Kidney capillary endothelial cell (primary cell): Measurements from ENCODE around the gene CNTF.

ENCODE experiments used
- DNase-seq: peaks from one replicate; pipeline ENCODE4 v3.0.0-alpha.2; 2018; ENCODE audit warnings: low spot score

The CNTF gene

GRCh38 chr11:58641803-58642581 lies 19.5 kb downstream of the CNTF start:
- no peak for DNase-seq

DNA sequence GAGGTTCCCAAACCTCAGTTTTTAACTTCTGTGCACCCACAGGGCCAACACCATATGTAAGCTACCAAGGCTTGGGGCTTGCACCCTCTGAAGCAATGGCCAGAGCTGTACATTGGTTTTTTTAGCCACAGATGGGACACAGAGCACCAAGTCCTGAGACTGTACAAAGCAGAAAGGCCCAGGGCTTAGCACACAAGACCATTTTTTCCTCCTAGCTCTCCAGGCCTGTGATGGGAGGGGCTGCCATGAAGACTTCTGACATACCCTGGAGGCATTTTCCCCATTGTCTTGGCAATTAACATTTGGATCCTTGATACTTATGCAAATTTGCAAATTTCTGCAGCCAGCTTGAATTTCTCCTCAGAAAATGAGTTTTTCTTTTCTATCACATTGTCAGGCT lies 23.4 kb downstream of the CNTF start:
- DNase-seq: no peak

GRCh38 chr11:58647141-58647699 lies 24.8 kb downstream of the CNTF start:
- DNase-seq: no peak

DNA sequence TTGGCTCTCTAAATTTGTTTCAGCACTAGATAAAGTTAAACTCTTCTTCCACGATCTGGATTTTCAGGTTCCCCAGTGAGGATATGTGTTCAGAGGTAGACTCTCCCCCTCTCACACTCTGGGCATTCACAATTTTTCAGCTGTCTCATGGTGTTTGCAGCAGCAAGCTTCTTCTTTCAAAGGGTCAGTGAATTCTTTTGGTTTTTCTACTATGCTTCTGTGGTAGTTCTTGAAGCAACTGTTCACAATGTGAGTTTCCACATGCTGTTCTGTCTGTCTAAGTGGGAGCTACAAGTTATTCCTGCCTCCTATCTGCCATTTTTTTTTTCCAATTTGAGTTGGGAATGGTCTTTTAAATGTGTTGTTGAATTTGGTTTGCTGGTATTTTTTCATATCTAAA lies 25.4 kb downstream of the CNTF start:
- DNase-seq: no peak

GRCh38 chr11:58649623-58650022 lies 27.2 kb downstream of the CNTF start:
- DNase-seq: no peak

GRCh38 chr11:58650496-58650895 lies 28.0 kb downstream of the CNTF start:
- no peak for DNase-seq

- no peak for DNase-seq
Measured at GRCh38 chr11:58652726-58653280, 30.3 kb downstream of the CNTF start.

GRCh38 chr11:58654079-58654907 lies 31.8 kb downstream of the CNTF start:
- peak; percentile 69 for DNase-seq

DNA sequence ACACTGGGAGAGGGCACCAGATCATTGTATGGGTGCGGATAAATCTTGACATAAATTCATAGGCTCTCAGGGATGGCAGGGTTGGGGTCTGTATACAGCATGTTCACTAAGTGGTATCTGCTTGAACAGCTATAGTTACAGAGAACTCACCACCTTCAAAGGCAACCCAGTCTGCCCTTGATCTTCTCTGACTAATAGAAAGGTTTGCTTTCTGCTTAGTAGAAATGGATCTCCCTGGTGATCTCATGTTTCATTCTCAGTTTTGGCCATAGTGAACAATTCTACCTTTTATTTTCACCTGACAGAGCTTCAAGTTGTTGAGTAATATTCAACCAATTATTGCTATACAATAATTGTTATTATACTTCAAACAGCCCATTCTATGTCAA lies 32.4 kb downstream of the CNTF start:
- DNase-seq: no peak

DNA sequence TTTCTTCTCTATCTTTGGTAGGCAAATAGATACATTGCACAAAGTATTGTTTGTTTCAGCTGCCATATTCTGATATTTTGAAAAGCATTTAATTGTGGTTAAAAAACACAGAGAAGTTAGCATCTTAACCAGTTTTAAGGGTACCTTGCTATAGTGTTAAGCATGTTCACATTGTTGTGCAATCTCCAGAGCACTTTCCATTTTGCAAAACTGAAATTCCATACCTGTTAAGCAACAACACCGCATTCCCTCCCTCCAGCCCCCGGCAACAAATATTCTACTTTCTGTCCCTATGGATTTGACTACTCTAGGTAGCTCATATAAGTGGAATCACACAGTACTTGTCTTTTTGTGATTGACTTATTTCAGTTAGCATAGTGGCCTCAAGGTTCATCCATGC lies 33.9 kb downstream of the CNTF start:
- DNase-seq: no peak

DNA sequence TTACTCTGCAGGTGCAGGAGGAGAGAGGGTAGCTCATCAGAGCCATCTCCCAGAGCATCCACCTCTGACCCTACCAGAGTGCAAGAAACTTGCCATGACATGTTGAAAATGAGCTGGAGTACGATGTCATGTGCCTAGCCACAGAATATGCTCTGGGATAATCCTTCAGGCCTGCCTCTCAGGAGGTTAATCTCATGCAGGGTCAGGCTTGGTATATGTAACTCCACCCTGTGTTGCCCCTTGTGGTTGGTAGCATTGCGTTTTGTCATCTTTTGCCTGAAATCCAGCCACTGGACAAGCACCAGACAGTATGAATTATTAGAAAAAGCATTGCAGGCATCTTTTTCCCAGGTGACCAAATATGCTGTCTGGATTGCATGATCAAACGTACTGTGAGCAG lies 36.2 kb downstream of the CNTF start:
- no peak for DNase-seq

DNA sequence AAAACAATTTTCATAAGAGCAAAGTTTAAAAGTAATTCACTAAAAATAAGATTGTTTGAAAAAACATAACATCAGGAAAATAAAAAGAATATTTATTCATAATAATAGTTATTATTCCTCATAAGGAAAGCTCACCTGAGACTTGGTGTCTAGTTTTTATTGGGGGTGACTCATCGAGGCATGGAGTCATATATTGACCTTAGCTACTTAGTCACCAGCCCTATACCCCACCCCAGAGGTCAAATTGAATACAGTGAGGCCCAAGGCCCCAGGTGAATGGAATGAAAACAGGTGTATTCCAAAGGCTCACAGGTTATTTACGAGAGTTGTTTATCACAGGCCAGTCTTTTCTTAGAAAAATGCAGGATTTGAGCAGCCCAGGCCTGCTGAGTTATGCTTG lies 36.9 kb downstream of the CNTF start:
- DNase-seq: no peak

- no peak for DNase-seq
Measured at GRCh38 chr11:58659910-58660570, 37.6 kb downstream of the CNTF start.

DNA sequence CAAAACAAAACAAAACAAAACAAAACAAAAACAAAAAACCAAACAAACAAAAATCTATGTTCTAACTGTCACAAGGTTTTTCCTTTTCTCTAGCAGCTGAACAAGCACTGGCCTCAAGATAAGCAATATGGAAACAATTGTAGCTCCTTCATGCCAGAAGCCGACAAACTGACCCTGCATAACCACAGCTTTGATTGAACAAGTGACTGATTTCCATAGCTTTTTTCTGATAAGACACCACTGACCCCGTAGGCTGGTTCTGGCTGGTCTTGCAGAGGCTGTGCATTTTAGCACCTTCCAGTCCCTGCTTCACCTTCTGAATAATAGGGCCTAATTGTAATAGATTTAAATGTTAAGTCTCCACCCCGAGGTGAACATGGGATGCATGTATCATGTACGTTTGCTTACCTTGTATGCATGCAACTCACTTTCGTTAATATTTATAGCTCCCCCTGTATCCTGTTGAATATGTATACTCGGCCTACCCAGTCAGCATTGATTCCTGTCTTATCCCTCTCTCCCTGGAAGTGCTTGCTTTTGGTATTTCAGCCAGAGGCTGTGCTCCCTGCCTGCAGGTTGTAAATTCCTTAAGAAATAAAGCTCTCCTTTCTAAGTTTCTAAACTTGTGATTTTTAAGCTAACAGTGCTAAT lies 49.6 kb downstream of the CNTF start:
- no peak for DNase-seq

- DNase-seq: no peak
Measured at GRCh38 chr11:58674609-58675008, 52.1 kb downstream of the CNTF start.
